Stimulated activated naive CD8-positive, alpha-beta T cell treated with anti-CD3 and anti-CD28 coated beads, Interleukin-15, amount 100 ng/mL, for 72 hours (primary cell): ENCODE measurements around the gene SOD1.
"Not testable (repeated sequence)": the region's sequence is repeated elsewhere in the genome, so short reads cannot be mapped to it uniquely, and the experiment has no call there.

Source experiments
- ATAC-seq: fragments of 150-1000 bp; cut with Tn5 transposase; 2 replicates; pipeline ENCODE4 v1.10.0; 2021; ENCODE audit warnings: mild to moderate bottlenecking, moderate library complexity
- DNase-seq, 2 donors: peaks; one replicate each; pipeline ENCODE4 v3.0.0; 2021 to 2022
- H3K27ac Mint-ChIP-seq, 2 donors: one replicate each; pipeline ENCODE4 v1.8.0; 2022; ENCODE audit warnings: mild to moderate bottlenecking in 2 of 2, mixed read lengths in 2 of 2, moderate library complexity in 2 of 2
- H3K27me3 Mint-ChIP-seq: one replicate; pipeline ENCODE4 v1.8.0; 2022; ENCODE audit warnings: mixed read lengths
- H3K4me1 Mint-ChIP-seq: one replicate; pipeline ENCODE4 v1.8.0; 2022; ENCODE audit warnings: mild to moderate bottlenecking, mixed read lengths
- H3K4me3 Mint-ChIP-seq, 2 donors: one replicate each; pipeline ENCODE4 v1.8.0; 2022; ENCODE audit warnings: mild to moderate bottlenecking in 2 of 2, mixed read lengths in 2 of 2, moderate library complexity in 1 of 2
- H3K9me3 Mint-ChIP-seq, 2 donors: one replicate each; pipeline ENCODE4 v1.8.0; 2022; ENCODE audit warnings: mixed read lengths in 2 of 2

SOD1 gene

GRCh38 chr21:31641416-31641922 is 18.0 kb upstream of the SOD1 start:
- Mint-ChIP-seq H3K4me1 (no peaks in the 10 kb centered on the region), H3K9me3 (peaks cover 0 to 7% of the 10 kb centered on the region in 2 donors), H3K4me3 (no peak overlapping the region), H3K27ac (no peak overlapping the region), H3K27me3 (no peaks in the 10 kb centered on the region)
- no peak for ATAC-seq
- DNase-seq: no peak

- Mint-ChIP-seq H3K27me3 (no peaks in the 10 kb centered on the region), H3K9me3 (no peaks in the 10 kb centered on the region), H3K4me1 (no peaks in the 10 kb centered on the region), H3K27ac (no peak overlapping the region), H3K4me3 (no peak overlapping the region)
- DNase-seq: no peak
- ATAC-seq: no peak
These were observed 14.8 kb upstream of the SOD1 start for GRCh38 chr21:31644643-31645042.

- Mint-ChIP-seq H3K4me3 (no peak overlapping the region), H3K4me1 (no peaks in the 10 kb centered on the region), H3K27ac (no peak overlapping the region), H3K27me3 (no peaks in the 10 kb centered on the region), H3K9me3 (no peaks in the 10 kb centered on the region)
- ATAC-seq: no peak
- no peak for DNase-seq
These were observed 11.8 kb upstream of the SOD1 start for GRCh38 chr21:31647650-31648049.

- H3K27me3 Mint-ChIP-seq: no peaks in the 10 kb centered on the region
- DNase-seq: no peak
- H3K4me3 Mint-ChIP-seq: no peak overlapping the region
- H3K9me3 Mint-ChIP-seq: no peaks in the 10 kb centered on the region
- peaks cover 17% of the 10 kb centered on the region for H3K4me1 Mint-ChIP-seq
- H3K27ac Mint-ChIP-seq: no peak overlapping the region
- ATAC-seq: no peak
These were observed 8.6 kb upstream of the SOD1 start for GRCh38 chr21:31650930-31651329.

- DNase-seq, H3K27me3 Mint-ChIP-seq, H3K27ac Mint-ChIP-seq, H3K9me3 Mint-ChIP-seq, ATAC-seq, H3K4me3 Mint-ChIP-seq: not testable (repeated sequence)
- H3K4me1 Mint-ChIP-seq: peaks cover 22% of the 10 kb centered on the region
These were observed 8.0 kb upstream of the SOD1 start for GRCh38 chr21:31651491-31651890.

- DNase-seq (no peak), ATAC-seq (no peak)
- Mint-ChIP-seq H3K4me1 (peaks cover 37% of the 10 kb centered on the region), H3K27me3 (no peaks in the 10 kb centered on the region), H3K27ac (no peak overlapping the region), H3K4me3 (peak overlapping the region in 1 of 2 donors; percentile 73), H3K9me3 (no peaks in the 10 kb centered on the region)
These were observed 5.2 kb upstream of the SOD1 start for GRCh38 chr21:31654340-31654739.

GRCh38 chr21:31654821-31655580 is 4.5 kb upstream of the SOD1 start:
- H3K27me3 Mint-ChIP-seq, ATAC-seq: not testable (repeated sequence)
- peak overlapping the region; percentile 73 to 82 for H3K4me3 Mint-ChIP-seq

GRCh38 chr21:31656199-31657095 is 3.0 kb upstream of the SOD1 start:
- peak; percentile 63 for ATAC-seq
- Mint-ChIP-seq H3K4me3 (peak overlapping the region; percentile 36 to 53), H3K4me1 (peaks cover 48% of the 10 kb centered on the region)

More at GRCh38 chr21:31654821-31655580, 4.5 kb upstream of the SOD1 start:
- H3K27ac Mint-ChIP-seq: peak overlapping the region; percentile 47 to 78
- peaks cover 40% of the 10 kb centered on the region for H3K4me1 Mint-ChIP-seq
- DNase-seq: peak in 1 of 2 donors; percentile 37
- H3K9me3 Mint-ChIP-seq: not testable (repeated sequence)

GRCh38 chr21:31658053-31658452 is 1.4 kb upstream of the SOD1 start:
- H3K27me3 Mint-ChIP-seq: no peaks in the 10 kb centered on the region

More at GRCh38 chr21:31656199-31657095, 3.0 kb upstream of the SOD1 start:
- peak; percentile 52 to 79 for DNase-seq
- no peaks in the 10 kb centered on the region for H3K27me3 Mint-ChIP-seq
- H3K27ac Mint-ChIP-seq: peak overlapping the region in 1 of 2 donors; percentile 4
- no peaks in the 10 kb centered on the region for H3K9me3 Mint-ChIP-seq

GRCh38 chr21:31659286-31659535 is 282 bp upstream of the SOD1 start:
- peak overlapping the region; percentile 99 to 100 for H3K4me3 Mint-ChIP-seq
- ATAC-seq: peak; percentile 63
- H3K9me3 Mint-ChIP-seq: no peaks in the 10 kb centered on the region
- H3K4me1 Mint-ChIP-seq: peaks cover 72% of the 10 kb centered on the region
- peak overlapping the region; percentile 77 to 99 for H3K27ac Mint-ChIP-seq
- no peak for DNase-seq
- no peaks in the 10 kb centered on the region for H3K27me3 Mint-ChIP-seq

More at GRCh38 chr21:31658053-31658452, 1.4 kb upstream of the SOD1 start:
- H3K4me3 Mint-ChIP-seq: no peak overlapping the region
- no peak overlapping the region for H3K27ac Mint-ChIP-seq
- DNase-seq: no peak
- no peak for ATAC-seq
- H3K9me3 Mint-ChIP-seq: no peaks in the 10 kb centered on the region
- H3K4me1 Mint-ChIP-seq: peaks cover 64% of the 10 kb centered on the region

GRCh38 chr21:31660259-31660565 is 719 bp downstream of the SOD1 start:
- Mint-ChIP-seq H3K27ac (peak overlapping the region; percentile 96 to 97), H3K9me3 (no peaks in the 10 kb centered on the region), H3K4me1 (peaks cover 73% of the 10 kb centered on the region), H3K27me3 (no peaks in the 10 kb centered on the region), H3K4me3 (peak overlapping the region; percentile 93 to 95)
- ATAC-seq (peak; percentile 43), DNase-seq (no peak)

GRCh38 chr21:31660591-31660990 is 1.1 kb downstream of the SOD1 start:
- Mint-ChIP-seq H3K9me3 (no peaks in the 10 kb centered on the region), H3K27me3 (no peaks in the 10 kb centered on the region), H3K27ac (peak overlapping the region; percentile 96 to 97), H3K4me1 (peaks cover 73% of the 10 kb centered on the region), H3K4me3 (peak overlapping the region; percentile 93 to 95)
- DNase-seq (no peak), ATAC-seq (no peak)

- no peak for DNase-seq
- ATAC-seq: no peak
- peak overlapping the region; percentile 18 to 45 for H3K4me3 Mint-ChIP-seq
- H3K9me3 Mint-ChIP-seq: no peaks in the 10 kb centered on the region
- no peaks in the 10 kb centered on the region for H3K27me3 Mint-ChIP-seq
- H3K4me1 Mint-ChIP-seq: peaks cover 86% of the 10 kb centered on the region
- peak overlapping the region; percentile 71 to 80 for H3K27ac Mint-ChIP-seq
These were observed 4.2 kb downstream of the SOD1 start for GRCh38 chr21:31663584-31664249.

- ATAC-seq: peak; percentile 79
- Mint-ChIP-seq H3K4me1 (peaks cover 89% of the 10 kb centered on the region), H3K27me3 (no peaks in the 10 kb centered on the region), H3K27ac (peak overlapping the region in 1 of 2 donors; percentile 65), H3K4me3 (peak overlapping the region; percentile 30 to 71), H3K9me3 (no peaks in the 10 kb centered on the region)
- DNase-seq: peak in 1 of 2 donors; percentile 56
These were observed 5.9 kb downstream of the SOD1 start for GRCh38 chr21:31665397-31665796.

GRCh38 chr21:31665869-31666268 is 6.4 kb downstream of the SOD1 start:
- Mint-ChIP-seq H3K27ac (peak overlapping the region; percentile 11 to 65), H3K4me3 (peak overlapping the region; percentile 30 to 71), H3K4me1 (peaks cover 91% of the 10 kb centered on the region)
- H3K9me3 Mint-ChIP-seq, DNase-seq, ATAC-seq, H3K27me3 Mint-ChIP-seq: not testable (repeated sequence)
